VCaP (cell line): ENCODE data around the gene CST9L.

Source experiments
- H3K27ac ChIP-seq: fragments of 450-650 bp; 2 replicates; pipeline ENCODE4 v1.5.1; 2017
- CTCF ChIP-seq: fragments of 450-650 bp; conservative IDR thresholded peaks from 2 replicates; pipeline ENCODE4 v1.5.1; 2017; ENCODE audit warnings: mild to moderate bottlenecking, moderate library complexity

Gene CST9L

DNA sequence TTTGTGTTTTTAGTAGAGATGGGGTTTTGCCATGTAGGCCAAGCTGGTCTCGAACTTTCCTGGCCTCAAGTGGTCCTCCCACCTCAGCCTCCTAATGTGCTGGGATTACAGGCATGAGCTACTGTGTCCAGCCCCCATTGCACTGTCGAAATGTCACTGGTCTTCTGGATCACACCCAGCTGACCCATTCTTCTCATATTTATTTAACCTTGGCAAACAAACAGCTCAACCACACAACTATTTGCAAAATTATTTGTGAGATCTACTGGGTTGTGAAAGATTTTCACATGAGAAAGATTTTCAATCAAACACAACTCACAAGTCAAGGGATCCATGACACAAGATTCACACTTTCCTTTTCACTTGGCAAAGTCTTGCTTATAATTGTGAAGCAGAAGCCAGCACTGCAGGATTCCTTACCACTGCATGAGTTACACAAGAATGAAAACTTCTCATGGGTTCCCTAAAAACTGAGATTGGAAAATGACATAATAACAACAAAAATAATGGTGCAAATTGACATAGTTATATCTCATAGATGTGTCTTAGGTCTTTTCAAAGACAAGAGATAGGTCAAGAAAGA, 2.0 kb upstream of the CST9L start:
- no peak for TF ChIP-seq CTCF

DNA sequence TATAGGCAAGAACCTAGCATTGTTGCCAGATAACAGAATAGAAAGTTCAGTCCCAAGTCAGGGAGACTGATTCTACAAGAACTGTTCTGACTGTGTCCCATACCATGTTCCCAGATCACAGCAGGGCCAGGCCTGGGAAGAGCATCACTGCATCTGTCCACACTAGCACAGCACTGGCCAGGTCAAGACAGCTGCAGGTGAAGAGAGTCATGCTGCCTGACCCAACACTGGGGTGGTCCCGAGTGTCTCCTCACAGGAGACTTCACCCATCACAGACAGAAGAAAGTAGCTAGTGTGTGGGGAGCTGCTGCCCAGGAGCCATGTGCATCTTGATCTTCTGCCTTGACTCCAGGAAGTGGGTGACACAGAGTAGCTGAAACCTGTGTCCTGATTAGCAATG, 1.3 kb upstream of the CST9L start:
- no peak for TF ChIP-seq CTCF

More for the DNA sequence above, 2.0 kb upstream of the CST9L start:
- no peak overlapping the region for H3K27ac ChIP-seq

GRCh38 chr20:23568971-23569330, 667 bp upstream of the CST9L start:
- TF ChIP-seq CTCF: no peak

More for the DNA sequence above, 1.3 kb upstream of the CST9L start:
- H3K27ac ChIP-seq: no peak overlapping the region

DNA sequence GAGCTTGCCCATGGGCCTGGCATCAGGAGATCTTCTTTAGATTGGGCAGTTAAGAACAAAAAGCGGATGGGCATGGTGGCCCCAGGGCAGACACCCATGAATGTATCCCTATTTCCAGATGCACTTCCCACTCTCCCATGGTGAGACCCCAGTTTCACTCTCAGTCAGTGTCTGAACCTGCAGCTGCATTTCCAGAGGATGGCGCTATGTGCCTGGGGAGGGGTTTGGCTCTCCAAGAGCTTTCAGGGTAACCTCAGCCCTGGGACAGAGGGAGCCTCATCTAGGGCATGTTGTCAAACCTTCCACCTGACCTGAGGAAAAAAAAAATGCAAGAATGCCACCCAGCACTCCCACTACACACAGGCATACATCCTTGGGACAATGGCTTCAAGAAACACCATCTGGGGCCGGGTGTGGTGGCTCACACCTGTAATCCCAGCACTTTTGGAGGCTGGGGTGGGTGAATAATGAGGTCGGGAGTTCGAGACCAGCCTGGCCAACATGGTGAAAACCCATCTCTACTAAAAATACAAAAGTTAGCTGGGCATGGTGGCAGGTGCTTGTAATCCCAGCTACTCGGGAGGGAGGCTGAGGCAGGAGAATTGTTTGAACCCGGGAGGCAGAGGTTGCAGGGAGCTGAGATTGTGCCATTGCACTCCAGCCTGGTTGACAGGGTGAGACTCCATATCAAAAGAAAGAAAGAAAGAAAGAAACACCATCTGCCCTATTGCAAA, 1.9 kb downstream of the CST9L start:
- H3K27ac ChIP-seq: no peak overlapping the region
- TF ChIP-seq CTCF: no peak

More at GRCh38 chr20:23568971-23569330, 667 bp upstream of the CST9L start:
- no peak overlapping the region for H3K27ac ChIP-seq

GRCh38 chr20:23565503-23566045, 2.7 kb downstream of the CST9L start:
- no peak for TF ChIP-seq CTCF

DNA sequence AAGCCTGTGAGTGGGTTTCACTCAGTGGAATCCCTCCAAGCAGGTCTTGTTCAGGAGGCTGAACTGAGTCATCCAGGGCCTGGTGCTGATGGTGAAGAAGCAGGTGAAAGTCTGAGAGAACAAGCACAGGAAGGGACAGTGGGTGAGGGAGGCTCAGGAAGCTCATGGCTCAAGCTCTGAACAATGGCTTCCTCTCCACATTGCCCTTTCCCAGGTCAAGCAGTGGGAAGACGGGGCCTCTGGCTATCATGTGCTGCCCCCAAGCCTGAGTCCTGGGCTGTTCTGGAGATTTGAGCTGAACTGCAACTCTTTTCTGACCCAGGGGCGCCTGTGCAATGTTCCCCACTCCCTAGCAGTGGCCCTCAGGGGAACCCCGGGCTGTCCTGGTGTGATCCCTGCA, 3.4 kb downstream of the CST9L start:
- H3K27ac ChIP-seq: no peak overlapping the region
- no peak for TF ChIP-seq CTCF

More at GRCh38 chr20:23565503-23566045, 2.7 kb downstream of the CST9L start:
- no peak overlapping the region for H3K27ac ChIP-seq

GRCh38 chr20:23562721-23563342, 5.5 kb downstream of the CST9L start:
- no peak for TF ChIP-seq CTCF
- no peak overlapping the region for H3K27ac ChIP-seq
